Activated T-cell treated with anti-CD3 and anti-CD28 coated beads, Interleukin-2, amount 50 U/mL, for 1 hour (primary cell): ENCODE data around the gene EFHD2.
"Not testable (repeated sequence)": the region's sequence is repeated elsewhere in the genome, so short reads cannot be mapped to it uniquely, and the experiment has no call there.

Source experiments
- DNase-seq: peaks from one replicate; pipeline ENCODE4 v3.0.0-alpha.2; 2020

Gene EFHD2

DNA sequence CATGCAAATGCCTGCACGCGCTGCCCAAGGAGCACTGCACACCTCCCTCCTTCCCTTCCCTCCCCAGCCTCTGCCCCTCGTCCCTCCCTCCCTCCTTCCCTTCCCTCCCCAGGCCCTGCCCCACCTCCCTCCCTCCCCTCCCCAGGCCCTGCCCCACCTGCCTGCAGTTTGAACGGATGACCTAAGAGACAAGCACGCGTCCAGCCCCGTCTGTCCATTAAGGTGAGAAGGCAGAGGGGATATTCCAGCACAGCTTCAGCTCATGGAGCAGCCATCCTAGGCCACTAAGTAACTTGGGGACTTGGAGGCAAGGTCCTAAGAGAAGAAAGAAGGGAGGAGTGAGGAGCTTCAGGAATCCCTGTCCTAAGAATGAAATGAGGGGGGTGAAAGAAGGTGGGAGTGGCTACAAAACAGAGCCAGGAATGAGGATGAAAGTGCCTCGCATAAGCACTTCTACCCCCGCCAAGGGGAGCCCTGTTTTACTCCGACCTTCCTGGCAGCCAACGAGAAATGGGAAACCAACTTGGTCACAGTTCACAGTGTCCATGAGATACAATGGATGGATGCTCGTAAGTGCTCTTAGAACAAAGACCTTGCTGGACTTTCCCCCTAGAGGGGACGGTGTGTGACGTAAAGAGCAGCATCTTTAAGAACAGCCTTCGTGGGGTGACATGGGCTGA is 21.3 kb upstream of the EFHD2 start:
- no peak for DNase-seq

DNA sequence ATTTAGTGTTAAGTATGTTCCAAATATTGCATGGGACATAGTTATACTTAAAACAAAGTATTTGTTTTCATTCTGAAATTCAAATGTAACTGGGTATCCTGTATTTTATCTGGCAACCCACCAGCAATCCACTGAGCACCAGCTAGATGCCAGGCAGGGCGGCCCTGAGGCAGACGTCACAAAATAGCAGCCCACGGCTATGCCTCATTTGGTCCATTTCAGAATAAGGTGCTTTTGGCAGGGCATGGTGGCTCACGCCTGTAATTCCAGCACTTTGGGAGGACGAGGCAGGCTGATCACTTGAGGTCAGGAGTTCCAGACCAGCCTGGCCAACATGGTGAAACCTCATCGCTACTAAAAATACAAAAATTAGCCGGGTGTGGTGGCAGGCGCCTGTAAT is 19.9 kb upstream of the EFHD2 start:
- DNase-seq = not testable (repeated sequence)

DNA sequence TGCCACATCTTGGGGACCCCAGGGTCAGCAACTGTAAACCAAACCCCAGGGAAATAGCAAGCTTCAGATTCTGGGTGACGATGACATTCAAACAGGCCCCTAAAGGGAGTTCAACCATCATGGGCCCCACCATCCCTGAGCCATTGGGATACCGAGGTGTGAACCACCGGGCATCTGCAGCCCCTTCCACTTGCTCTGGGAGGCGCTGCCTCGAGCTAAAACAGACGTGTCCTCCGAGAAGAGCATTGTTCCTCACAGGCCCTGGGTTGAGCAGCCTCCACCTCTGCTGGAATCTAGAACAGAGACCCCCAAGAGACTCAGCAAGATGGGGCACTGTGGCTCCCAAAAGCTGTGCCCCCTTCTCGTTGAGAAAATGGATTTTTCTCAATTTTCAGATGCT is 19.0 kb upstream of the EFHD2 start:
- no peak for DNase-seq

DNA sequence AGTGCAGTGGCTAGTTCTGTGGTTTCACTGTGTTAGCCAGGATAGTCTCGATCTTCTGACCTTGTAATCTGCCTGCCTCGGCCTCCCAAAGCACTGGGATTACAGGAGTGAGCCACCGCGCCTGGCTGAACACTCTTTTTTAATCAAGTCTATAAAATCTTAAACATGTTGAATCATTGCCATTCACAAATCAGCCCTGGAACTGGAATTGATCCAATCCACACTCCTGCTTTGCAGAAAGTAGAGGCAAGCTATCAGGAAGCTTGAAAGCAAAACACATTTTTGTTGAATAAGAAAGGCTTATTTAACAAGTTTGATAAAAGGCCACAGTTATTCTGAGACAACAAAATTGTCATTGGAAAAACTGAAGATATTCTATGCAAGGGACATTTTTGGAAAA is 18.3 kb upstream of the EFHD2 start:
- no peak for DNase-seq

DNA sequence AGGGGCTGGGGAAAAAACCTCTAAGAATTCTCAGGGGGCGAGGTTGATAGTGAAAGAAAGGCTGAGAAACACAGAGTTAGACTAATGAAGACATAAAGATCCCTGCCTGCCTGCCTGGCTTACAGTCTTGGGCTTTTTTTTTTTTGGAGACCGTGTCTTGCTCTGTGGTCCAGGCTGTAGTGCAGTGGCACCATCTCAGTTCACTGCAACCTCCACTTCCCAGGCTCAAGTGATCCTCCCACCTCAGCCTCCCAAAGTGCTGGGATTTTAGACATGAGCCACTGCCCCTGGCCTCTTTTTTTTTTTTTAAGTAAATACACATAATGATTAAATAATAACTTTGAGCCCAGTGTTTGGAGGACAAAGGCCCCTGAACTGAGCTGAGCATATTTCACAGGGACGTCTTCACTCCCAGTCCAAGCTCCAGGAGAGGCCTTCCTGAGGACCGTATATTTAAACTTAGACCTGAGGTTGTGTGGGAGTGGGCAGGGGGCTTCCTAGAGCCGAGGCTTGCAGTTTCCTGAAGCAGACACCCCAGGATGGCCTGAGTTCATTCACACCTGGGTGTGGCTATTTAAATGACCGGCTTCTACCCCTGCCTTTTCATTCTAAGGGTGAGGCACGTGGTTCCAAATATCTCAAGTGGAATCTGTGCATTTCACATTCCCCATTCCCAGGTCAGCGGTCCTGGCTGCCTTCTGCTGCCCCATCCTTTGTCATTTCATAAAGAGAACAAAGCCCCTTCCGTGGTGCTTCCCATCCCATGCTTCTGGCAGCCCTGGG is 16.0 kb upstream of the EFHD2 start:
- no peak for DNase-seq

DNA sequence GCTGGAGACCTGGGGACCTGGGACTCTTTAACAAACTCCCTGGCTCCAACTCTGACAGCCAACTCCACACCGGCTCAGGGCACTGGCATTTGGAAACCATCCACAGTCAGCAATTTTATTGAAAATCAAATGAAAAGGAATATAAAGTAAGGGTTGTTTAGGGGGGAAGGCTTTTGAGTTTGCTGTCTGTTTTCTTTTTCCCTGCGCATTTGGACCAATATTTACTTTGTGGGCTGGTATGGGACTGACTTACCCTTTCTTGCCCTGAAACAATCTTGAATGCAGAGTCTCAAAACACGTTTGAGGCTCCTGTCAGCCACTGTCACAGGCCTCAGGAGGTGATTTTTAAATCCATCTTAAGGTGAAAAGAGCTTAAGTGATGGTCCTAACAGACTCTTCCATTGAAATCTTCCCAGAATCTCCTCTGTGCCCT is 15.4 kb upstream of the EFHD2 start:
- no peak for DNase-seq

DNA sequence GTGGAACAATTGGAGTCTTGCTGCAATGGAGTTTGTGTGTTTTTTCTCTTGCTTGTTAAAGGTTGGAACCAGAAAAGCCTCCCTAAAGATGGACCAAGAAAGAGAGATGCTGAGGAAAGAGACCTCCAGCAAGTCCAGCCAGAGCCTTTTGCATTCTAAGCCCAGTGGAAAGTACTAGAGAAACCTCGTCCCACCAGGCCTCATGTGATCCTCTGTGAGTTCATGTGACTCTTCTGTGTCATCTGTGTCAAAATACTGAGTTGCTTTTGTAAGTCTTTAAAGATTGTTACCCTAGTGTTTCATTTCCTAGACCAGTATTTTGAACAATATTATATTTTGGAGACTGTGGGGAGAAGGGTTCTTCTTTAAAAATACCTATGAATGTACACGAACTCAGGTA is 12.5 kb upstream of the EFHD2 start:
- DNase-seq = no peak

DNA sequence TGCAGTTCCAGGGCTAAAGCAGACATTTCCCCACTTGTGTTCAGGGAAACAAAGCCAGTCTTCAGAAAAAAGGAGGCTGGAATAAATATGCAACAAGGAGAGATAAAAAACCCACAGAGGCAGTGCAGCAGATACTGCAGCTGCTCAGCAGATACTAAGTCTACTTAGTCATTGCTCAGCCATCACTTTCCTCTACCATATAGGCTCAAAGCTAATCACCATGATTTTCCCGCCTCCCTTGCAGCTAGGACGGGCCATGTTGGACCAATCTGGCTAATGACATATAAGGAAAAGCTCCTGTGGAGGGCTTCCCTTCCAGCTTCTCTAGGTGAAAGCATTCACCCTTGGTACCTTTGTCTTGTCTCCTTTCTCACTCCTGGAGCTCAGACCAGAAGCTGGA is 10.0 kb upstream of the EFHD2 start:
- no peak for DNase-seq

DNA sequence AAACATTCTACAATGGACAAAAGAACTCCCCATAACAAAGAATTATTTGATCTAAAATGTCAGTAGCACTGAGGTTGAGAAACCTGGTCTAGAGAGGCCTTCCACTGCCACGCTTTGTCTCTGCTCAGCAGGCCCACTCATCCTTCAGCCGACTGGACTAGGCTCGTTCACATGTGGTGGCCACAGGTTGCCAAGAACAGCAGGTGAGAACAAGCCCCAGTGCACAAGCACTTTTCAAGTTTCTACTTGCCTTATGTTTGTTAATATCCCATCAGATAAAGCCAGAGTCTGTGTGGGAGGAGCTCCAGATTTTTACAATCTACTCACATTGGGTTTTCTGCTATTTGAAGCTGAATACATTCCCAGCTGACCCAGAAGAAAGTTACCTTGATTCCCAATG is 9.1 kb upstream of the EFHD2 start:
- DNase-seq = no peak

DNA sequence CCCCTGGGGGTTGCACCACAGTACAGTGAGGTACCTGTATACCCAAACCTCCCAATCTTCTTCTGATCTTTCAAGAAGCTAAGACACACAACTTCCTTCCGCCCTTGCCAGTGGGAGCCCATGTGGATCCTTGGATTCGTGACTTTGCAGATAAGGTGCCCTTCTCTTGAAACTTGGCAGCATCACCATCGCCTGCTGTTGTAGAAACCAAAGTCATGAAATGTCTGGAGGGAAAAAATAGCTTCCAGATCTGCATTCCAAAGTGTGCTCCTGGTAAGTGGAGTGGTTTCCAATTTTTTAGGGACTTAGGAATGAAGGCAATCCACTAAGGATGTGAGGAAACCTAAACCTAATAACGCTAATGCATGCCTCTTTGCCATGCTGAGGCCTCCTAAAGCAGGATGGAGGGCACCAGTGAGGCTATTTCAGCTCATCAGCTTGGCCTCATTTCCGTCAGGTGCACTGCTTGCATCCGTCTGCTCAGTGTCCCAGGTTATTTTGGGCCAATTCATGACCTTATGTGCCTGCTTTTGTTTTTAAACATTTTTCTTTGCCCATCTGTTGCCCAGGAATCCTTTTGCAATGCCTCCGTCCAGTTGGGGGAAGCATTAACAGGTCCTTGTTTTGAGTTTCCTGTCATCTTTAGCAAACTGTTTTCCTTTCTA is 8.2 kb upstream of the EFHD2 start:
- DNase-seq = no peak

DNA sequence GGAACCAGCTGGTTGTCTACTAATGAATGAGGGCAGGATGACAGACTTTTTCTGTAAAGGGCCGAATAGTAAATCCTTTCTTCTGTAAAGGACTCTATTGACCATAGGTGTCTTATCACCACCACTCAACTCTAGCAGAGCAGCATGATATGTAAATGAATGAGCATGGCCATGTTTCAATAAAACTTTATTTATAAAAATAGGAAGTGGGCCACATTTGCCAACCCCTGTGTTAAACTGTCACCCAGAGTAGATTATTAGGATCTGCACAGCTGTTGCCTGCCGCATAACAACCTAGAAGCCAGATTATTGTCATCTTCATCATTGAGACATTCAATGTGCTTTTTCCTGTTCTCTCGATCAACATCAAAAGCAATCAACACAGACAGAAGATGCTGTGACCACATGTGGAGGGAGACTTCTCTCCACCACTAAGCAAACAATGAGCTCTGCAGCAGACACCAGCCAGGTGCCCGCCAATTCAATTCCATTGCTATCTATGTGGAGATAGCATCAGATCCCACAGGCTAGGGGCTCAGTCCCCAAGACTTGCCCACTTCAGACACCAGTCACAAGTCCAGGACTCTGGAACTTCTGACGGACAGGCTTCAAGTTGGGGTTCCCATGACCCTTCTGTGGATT is 6.8 kb upstream of the EFHD2 start:
- DNase-seq = no peak

DNA sequence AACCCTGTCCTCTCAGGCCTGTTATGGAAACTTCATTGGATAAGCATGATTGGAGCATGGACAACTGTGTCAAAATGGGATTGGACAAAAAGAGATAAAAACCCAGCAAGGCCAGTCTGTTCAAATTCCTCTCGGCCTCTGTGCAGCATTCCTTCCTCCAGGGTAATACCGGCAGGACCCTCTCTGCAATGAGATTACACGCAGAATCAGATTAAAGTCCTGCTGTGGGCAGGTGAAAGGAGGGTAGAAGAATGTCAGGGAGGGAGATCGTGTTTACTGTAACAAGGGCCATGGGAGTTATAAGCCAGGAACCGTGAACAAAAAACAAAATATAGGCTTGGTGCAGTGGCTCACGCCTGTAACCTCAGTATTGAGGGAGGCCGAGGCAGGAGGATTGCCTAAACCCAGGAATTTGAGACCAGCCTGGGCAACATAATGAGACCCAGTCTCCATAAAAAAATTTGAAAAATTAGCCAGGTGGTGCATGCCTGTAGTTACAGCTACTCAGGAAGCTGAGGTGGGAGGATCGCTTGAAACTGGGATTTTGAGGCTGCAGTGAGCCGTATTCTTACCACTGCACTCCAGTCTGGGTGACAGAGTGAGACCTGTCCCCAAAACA is 5.6 kb upstream of the EFHD2 start:
- no peak for DNase-seq

DNA sequence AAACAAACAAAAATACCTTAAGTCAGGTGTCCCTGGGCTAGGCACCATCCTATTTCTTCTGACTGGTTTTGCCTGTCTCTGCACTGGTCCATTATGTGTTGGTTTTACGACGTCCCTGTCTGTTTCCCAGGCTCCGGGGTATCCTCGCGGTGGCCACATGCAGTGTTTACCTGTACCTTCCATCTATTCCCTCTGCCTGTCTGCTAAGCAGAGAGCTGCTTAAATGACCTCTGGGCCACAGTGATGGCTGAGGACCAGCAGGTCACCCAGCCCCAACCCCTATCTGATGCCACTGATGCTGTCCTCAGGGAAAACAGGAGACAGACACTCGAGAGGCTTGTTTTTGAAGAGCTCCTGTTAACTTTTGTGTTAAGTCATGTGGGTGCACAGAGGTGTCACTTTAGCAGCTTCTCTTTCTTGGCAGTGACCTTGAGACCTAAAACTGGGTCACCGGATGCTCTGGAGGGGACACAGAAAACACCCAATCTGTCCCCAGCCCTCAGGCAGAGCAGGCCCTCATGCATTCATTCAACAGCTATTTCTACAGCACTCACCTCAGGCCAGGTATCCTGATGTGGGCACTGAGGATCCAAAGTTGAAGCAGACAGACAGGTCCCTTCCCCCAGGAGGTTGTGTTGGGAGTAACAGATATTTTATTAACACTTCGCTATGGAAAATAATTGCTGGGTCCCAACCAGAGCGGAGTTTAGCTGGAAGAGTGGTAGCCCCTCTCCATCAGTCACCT is 4.4 kb upstream of the EFHD2 start:
- DNase-seq = no peak

DNA sequence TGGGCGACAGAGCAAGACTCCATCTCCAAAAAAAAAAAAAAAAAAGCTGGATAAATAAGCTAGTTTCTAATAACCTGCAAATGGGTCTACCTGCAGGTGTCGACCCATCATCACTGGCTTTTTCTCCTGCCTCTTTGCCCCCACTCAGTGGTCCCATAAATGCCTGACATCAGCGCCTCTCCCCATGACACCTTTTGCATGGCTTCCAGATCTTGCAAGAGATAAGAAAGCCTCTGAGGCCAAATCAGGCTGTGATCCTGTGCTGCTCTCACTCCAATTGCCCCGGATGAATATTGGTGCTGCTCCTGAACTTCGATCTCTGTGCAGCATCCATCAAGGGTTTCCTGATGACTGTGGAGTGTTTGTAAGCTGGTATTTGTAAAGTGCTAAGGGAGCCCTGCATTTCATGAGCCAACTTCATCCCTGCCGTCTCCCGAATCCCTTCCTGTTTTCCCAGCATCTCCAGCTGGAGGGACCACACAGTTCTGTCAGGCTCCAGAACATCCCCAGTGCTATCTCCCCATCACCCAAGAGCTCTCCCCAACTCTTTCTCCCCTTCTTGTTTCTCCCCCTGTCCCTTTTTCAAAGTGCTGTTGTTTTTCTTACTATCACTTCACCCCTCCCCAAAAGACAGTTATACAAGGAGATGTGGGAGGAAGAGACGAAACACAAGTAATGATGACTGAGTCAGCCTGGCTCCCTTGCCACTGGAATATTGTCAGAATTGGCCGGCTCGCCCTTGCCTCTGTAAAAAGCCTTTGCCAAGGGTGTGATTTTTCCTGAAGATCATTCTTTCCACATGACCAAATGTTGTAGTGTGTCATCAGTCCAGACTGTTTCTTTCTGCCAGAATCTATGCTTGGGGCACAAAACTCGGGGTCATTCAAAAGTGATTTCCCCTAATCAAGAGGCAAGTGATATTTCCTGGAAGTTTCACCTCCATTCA is 2.8 kb upstream of the EFHD2 start:
- no peak for DNase-seq

DNA sequence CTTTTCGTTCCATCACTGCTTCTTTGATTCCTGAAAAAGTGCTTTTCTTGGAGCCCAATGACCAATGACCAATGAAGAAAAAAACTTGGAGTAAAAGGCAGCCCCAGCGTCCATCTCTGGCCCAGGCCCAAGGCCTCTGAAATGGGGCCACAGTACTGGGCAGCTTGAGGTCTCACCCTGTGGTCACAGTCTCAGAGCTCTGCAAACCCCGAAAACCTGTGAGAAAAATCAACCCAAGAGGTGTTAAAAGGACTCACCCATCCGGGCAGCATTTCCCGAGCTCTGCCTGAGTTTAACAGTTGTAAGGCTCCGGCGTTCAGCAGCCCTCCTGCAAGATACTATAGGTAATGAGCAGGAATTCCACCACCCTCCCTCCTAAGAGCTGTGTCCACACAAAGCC is 2.1 kb upstream of the EFHD2 start:
- DNase-seq = no peak

DNA sequence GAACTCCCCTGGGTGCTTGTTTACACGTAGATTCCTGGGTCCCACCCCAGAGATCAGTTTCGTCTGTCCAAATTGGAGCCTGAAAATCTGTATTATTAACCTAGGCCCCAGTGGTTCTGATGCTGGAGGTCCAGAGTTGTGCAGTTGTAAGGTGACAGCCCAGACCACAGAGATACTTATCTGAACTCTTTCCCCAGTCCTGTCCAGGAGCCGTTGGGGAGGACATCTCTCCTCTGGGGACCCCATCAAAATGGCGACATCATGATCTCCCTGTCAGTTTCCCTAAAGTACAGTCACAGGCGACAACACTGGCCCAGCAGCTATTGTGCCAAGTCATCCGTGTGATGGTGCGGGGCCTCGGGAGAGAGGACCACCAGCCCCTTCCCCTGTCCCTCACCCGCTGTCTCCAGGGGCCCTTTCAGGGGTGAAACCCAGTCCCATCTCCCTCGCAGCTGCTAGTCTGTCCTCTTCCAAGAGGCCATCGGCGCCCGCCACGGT is 749 bp upstream of the EFHD2 start:
- DNase-seq = no peak

DNA sequence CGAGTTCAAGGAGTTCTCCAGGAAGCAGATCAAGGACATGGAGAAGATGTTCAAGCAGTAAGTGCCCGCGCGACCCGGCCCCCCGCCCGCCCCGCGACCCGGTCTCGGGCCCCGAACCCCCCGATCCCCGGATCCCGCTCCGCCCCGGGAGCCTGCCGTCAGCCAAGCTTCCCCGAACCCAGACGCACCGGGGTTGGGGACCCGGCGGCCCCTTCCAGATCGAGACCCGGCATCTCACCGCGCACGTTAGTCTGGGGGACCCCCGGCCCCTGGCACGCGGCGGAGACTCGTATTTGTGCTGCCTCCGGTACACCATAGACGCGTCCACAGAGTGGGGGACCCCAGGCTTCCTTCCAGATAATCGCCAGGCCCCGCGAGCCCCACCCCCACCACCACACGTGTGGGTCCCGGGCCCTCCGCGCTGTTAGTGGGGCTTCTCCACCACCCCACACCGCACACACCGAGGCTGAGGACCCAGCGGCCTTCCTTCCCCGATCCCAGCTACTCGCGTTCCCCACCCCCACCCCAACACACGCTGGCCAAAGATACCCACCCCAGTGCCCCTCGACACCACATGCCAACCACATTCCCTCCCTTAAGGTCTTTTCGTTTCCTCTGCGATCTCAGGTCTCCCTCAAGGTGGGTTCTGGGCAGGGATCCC is 665 bp downstream of the EFHD2 start:
- DNase-seq = peak; percentile 36

DNA sequence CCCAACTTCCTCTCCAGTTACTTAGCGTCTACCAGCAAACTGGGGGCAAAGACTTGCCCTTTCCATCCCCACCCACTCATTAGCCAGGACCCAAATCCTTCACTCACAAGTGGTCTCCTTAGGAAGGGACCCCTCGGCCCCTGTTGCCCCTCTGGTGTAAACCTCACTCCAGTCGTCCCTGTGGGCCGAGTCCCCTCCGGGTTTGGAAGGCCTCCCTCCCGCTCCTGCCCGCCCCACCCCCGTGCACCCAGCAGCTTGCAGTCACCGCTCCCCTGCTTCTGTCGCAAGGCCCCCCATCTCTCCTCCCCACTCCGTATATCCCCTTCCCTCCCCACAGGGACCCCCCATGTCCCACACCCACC is 1.2 kb downstream of the EFHD2 start:
- DNase-seq = peak; percentile 26

DNA sequence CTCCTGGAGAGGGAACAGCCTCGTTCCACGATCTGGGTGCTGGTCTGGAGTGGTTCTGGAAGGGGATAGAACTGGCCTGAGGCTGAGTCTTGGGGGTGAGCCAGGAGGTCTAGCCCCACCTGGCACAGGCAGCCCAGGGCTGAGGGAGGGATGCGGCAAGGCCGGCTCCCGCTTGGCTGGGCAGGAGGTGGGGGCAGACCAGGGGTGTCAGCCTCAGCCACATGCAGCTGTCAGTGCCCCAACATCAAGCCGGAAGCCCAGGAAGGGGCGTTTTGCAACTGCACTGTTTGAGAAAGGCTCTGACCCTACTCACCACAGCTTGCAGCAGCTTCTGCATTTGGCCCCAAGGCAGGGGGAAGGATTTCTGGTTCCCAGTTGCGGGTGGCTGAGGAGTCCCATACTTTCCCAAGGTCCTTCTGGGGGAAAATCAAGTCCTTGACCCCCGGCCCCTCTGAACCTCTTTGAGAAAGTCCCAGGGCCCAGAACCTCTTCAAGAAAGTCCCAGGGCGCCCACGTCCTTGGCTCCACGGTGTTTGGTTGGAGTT is 2.0 kb downstream of the EFHD2 start:
- peak; percentile 48 for DNase-seq

DNA sequence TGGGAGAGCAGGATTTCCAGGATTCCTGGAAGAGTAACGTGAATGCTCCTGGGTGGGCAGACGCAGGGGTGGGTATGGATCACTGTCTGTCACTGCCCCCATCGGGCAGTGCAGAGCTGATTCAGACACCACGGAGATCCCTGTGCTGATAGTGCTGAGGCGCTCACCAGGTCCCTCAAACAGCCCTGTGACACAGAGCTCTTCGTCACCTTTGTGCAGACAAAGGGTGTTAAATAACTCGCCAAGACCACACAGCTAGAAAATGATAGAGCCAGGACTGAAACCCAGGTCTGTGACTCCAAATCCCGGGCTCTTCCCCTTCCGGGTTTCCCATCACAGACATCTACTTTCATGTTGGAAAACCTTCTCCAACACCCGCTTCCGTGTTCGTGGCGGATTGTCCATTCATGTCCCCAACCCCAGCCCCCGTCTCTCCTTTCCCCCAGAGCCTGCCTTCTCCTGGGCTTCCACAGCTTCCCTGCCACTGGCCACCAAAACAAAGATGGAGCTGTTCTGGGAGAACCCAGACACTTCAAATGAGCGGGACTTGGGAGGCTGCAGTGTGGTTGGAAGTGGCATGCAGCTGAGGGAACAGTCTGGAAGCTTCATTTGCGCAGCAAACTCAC is 2.6 kb downstream of the EFHD2 start:
- DNase-seq = no peak
